ENCODE data around the gene CSF2RB. TPM values are rescaled to one million over a fixed set of nuclear protein-coding genes. Genes with fewer than 3 reads are reported as not detected.

The CSF2RB gene
- total RNA-seq, 1 donor from 2014 or later: not detected

- no peaks in the 10 kb centered on the region for H3K36me3 ChIP-seq (ENCODE audit: control insufficient read depth, insufficient read depth, low read length)
- peaks cover 4% of the 10 kb centered on the region for H3K27me3 ChIP-seq (ENCODE audit: control insufficient read depth, insufficient read depth, low read length)
- H3K4me3 ChIP-seq (ENCODE audit: low read depth, low read length): no peak overlapping the region
- FAIRE-seq (no peak), DNase-seq (ENCODE audit: low read depth) (no peak)
- TF ChIP-seq CTCF (IDR thresholded peaks at IDR 0.05; ENCODE audit: insufficient read depth, low read length, severe bottlenecking): no peak
Measured at GRCh38 chr22:36904260-36904880, 9.1 kb upstream of the CSF2RB start.

- DNase-seq (ENCODE audit: low read depth) (no peak), FAIRE-seq (no peak)
- H3K27me3 ChIP-seq (ENCODE audit: control insufficient read depth, insufficient read depth, low read length): peaks cover 2% of the 10 kb centered on the region
- H3K4me3 ChIP-seq (ENCODE audit: low read depth, low read length): no peak overlapping the region
- H3K36me3 ChIP-seq (ENCODE audit: control insufficient read depth, insufficient read depth, low read length): no peaks in the 10 kb centered on the region
- no peak for TF ChIP-seq CTCF (IDR thresholded peaks at IDR 0.05; ENCODE audit: insufficient read depth, low read length, severe bottlenecking)
Measured at GRCh38 chr22:36907253-36908195, 5.9 kb upstream of the CSF2RB start.

GRCh38 chr22:36910461-36910860, 3.0 kb upstream of the CSF2RB start:
- Histone ChIP-seq H3K36me3 (ENCODE audit: control insufficient read depth, insufficient read depth, low read length) (no peaks in the 10 kb centered on the region), H3K4me3 (ENCODE audit: low read depth, low read length) (no peak overlapping the region), H3K27me3 (ENCODE audit: control insufficient read depth, insufficient read depth, low read length) (no peaks in the 10 kb centered on the region)
- no peak for FAIRE-seq
- DNase-seq (ENCODE audit: low read depth): no peak
- no peak for TF ChIP-seq CTCF (IDR thresholded peaks at IDR 0.05; ENCODE audit: insufficient read depth, low read length, severe bottlenecking)

- no peaks in the 10 kb centered on the region for H3K36me3 ChIP-seq (ENCODE audit: control insufficient read depth, insufficient read depth, low read length)
- H3K4me3 ChIP-seq (ENCODE audit: low read depth, low read length): no peak overlapping the region
- no peaks in the 10 kb centered on the region for H3K27me3 ChIP-seq (ENCODE audit: control insufficient read depth, insufficient read depth, low read length)
- no peak for TF ChIP-seq CTCF (IDR thresholded peaks at IDR 0.05; ENCODE audit: insufficient read depth, low read length, severe bottlenecking)
- FAIRE-seq: no peak
- no peak for DNase-seq (ENCODE audit: low read depth)
Measured at GRCh38 chr22:36911887-36912661, 1.4 kb upstream of the CSF2RB start.

DNA sequence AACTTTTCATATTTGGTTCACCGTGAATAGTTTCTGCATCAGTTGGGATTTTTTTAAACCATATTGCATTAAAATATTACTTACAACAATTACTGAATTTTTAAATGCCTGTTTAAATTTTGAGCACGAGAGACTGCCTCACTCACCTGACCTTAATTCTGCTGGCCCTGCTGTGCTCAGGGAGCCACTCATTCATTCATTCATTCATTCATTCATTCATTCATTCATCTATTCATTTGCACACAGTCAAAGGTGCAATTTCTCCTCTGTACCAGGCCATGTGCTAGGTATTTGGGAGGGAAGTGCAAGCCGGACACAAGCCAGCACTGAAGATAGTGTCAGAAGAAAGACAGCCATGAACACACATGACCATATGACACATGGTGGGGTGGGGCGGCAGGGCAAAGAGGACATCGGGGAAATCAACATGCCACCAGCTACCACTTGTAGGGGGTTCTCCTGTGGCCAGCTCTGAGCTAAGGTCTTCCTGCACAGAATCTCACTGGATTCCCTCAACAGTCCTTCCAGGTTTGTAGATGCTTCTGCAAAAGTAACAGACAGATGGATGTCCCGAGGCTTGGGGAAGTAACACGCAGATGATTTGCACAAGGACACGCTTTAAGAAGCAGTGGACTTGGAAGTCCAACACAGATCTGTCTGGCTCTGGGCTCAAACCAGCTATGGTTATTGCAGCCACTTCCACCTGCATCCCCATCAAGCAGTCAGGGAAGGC, 568 bp upstream of the CSF2RB start:
- no peak for TF ChIP-seq CTCF (IDR thresholded peaks at IDR 0.05; ENCODE audit: insufficient read depth, low read length, severe bottlenecking)
- H3K4me3 ChIP-seq (ENCODE audit: low read depth, low read length): no peak overlapping the region
- H3K36me3 ChIP-seq (ENCODE audit: control insufficient read depth, insufficient read depth, low read length): no peaks in the 10 kb centered on the region
- DNase-seq (ENCODE audit: low read depth): no peak
- no peaks in the 10 kb centered on the region for H3K27me3 ChIP-seq (ENCODE audit: control insufficient read depth, insufficient read depth, low read length)
- no peak for FAIRE-seq
